A549 (cell line): Measurements from ENCODE around the gene ACADM. TPM values are rescaled to one million over a fixed set of nuclear protein-coding genes. Genes with fewer than 3 reads are reported as not detected.

ENCODE experiments used
- ATAC-seq, 2 experiments: fragments of 200-7000 bp in 1 of 2; fragments of >200 bp in 1 of 2; cut with Nextera tagmentation in 1 of 2; cut with Tn5 transposase in 1 of 2; 3 replicates each; pipeline versions ENCODE4 v1.8.0 to v1.9.1; 2018 to 2020; ENCODE audit warnings: mild to moderate bottlenecking in 1 of 2, moderate library complexity in 1 of 2
- CTCF ChIA-PET: fragments of 300-600 bp; sonication (Branson Sonifier 250); formaldehyde crosslinking; extraction: SDS; loops from one replicate; lab custom pipeline; 2021; ENCODE audit warnings: antibody characterized with exemption, inconsistent platforms; lab: Yijun Ruan, JAX
- POLR2A ChIA-PET: fragments of 350-600 bp; formaldehyde crosslinking; extraction: SDS; loops from one replicate; lab custom pipeline; 2021; ENCODE audit warnings: antibody characterized with exemption, inconsistent platforms; lab: Yijun Ruan, JAX
- DNase-seq, 2 experiments: peaks; one replicate each; pipeline versions ENCODE4 v3.0.0 to v3.0.0-alpha.2; 2011 to 2016; ENCODE audit warnings: low read depth in 1 of 2, low spot score in 1 of 2
- FAIRE-seq: peaks from 2 replicates; lab custom pipeline; 2011; peaks lifted over from hg19 to GRCh38; lab: Jason Lieb, UNC
- H3K27ac ChIP-seq, 2 experiments: fragments of >200 bp; sonication (Bioruptor Twin); formaldehyde crosslinking; 3 replicates each; pipeline ENCODE4 v1.5.1; 2016 to 2017
- H3K4me1 ChIP-seq: fragments of >200 bp; sonication (Bioruptor Twin); formaldehyde crosslinking; 3 replicates; pipeline ENCODE4 v1.6.1; 2016
- H3K4me2 ChIP-seq: fragments of >200 bp; sonication (Bioruptor Twin); formaldehyde crosslinking; 3 replicates; pipeline ENCODE4 v1.6.1; 2016
- H3K4me3 ChIP-seq: fragments of >200 bp; sonication (Bioruptor Twin); formaldehyde crosslinking; 3 replicates; pipeline ENCODE4 v1.5.1; 2016
- H3K9me3 ChIP-seq: fragments of >200 bp; sonication (Bioruptor Twin); formaldehyde crosslinking; 3 replicates; pipeline ENCODE4 v1.6.1; 2016
- CEBPB ChIP-seq, 2 experiments: fragments of >200 bp in 1 of 2; sonication (Bioruptor Twin) in 1 of 2; formaldehyde crosslinking in 1 of 2; IDR thresholded peaks; 2 replicates each; pipeline ENCODE4 v1.6.1; 2012 to 2016
- CHD4 ChIP-seq: fragments of 200-600 bp; sonication (generic); IDR thresholded peaks from 2 replicates; pipeline ENCODE4 v1.6.1; 2016; ENCODE audit warnings: antibody characterized with exemption, mild to moderate bottlenecking, borderline replicate concordance
- ESRRA ChIP-seq: fragments of 150-350 bp; IDR thresholded peaks from 2 replicates; pipeline ENCODE4 v1.6.1; 2014; ENCODE audit warnings: mild to moderate bottlenecking, low read length, borderline replicate concordance
- FOXS1 ChIP-seq: fragments of 250-450 bp; sonication (Bioruptor Pico); IDR thresholded peaks from 2 replicates; pipeline ENCODE4 v1.5.0; 2020; ENCODE audit warnings: mild to moderate bottlenecking, moderate library complexity
- HEYL ChIP-seq: fragments of 250-450 bp; sonication (Bioruptor Pico); IDR thresholded peaks from 2 replicates; pipeline ENCODE4 v1.8.0; 2021; ENCODE audit warnings: mild to moderate bottlenecking, moderate library complexity
- HOXB5 ChIP-seq: fragments of 250-450 bp; sonication (Bioruptor Pico); IDR thresholded peaks from 2 replicates; pipeline ENCODE4 v1.5.0; 2020; ENCODE audit warnings: mild to moderate bottlenecking, moderate library complexity
- KDM5A ChIP-seq: fragments of 200-600 bp; sonication (generic); IDR thresholded peaks from 2 replicates; pipeline ENCODE4 v1.6.1; 2016; ENCODE audit warnings: antibody characterized with exemption, mild to moderate bottlenecking
- MYC ChIP-seq: IDR thresholded peaks from 2 replicates; pipeline ENCODE4 v1.6.1; 2012; ENCODE audit warnings: mild to moderate bottlenecking, inconsistent platforms, low read length, improper control_type of control experiment, borderline replicate concordance
- NR3C1 ChIP-seq: fragments of >200 bp; sonication (Bioruptor Twin); formaldehyde crosslinking; IDR thresholded peaks from 3 replicates; pipeline ENCODE4 v1.6.1; 2017
- POLR2A ChIP-seq: IDR thresholded peaks from 2 replicates; pipeline ENCODE4 v1.6.1; 2012; ENCODE audit warnings: mild to moderate bottlenecking, low read length
- POLR2AphosphoS2 ChIP-seq: conservative IDR thresholded peaks from 2 replicates; pipeline ENCODE4 v1.6.1; 2012; ENCODE audit warnings: low read length, improper control_type of control experiment, inconsistent platforms
- RAD21 ChIP-seq, 2 experiments: fragments of >200 bp in 1 of 2; sonication (Bioruptor Twin) in 1 of 2; formaldehyde crosslinking in 1 of 2; IDR thresholded peaks in 1 of 2; conservative IDR thresholded peaks in 1 of 2; 2 replicates in 1 of 2; 3 replicates in 1 of 2; pipeline ENCODE4 v1.6.1; 2012 to 2018; ENCODE audit warnings: inconsistent platforms in 1 of 2
- RNF2 ChIP-seq: fragments of 200-600 bp; sonication (generic); IDR thresholded peaks from 2 replicates; pipeline ENCODE4 v1.6.1; 2016; ENCODE audit warnings: low read depth, mild to moderate bottlenecking, antibody characterized with exemption, moderate library complexity, borderline replicate concordance
- TFCP2L1 ChIP-seq: fragments of 250-450 bp; sonication (Bioruptor Pico); IDR thresholded peaks from 2 replicates; pipeline ENCODE4 v1.5.0; 2021; ENCODE audit warnings: mild to moderate bottlenecking
- ZNF302 ChIP-seq: fragments of 250-450 bp; sonication (Bioruptor Pico); IDR thresholded peaks from 2 replicates; pipeline ENCODE4 v1.9.0; 2021; ENCODE audit warnings: inconsistent platforms, mild to moderate bottlenecking, moderate library complexity
- WGBS: methylation state at CpG from one replicate; pipeline ENCODE4 v1.1.6; 2017; ENCODE audit errors: missing lambda C conversion rate; 5-methylcytosine and 5-hydroxymethylcytosine counted together
- polyA plus RNA-seq, 4 experiments: library from polyadenylated mRNA; depleted of rRNA in 3 of 4; stranded (reverse); fragments of >200 nt; fragmentation: RNase III in 1 of 4; extraction: RNeasy Plus Mini Kit Qiagen cat#74134 plus additional on column Dnase treatment in 1 of 4; gene quantifications; 2 replicates in 3 of 4; 3 replicates in 1 of 4; pipeline ENCODE4 v1.2.3, GENCODE V29; 2011 to 2017
- TF ChIP-seq, protein P1 (sequence below): fragments of >200 bp; sonication (Bioruptor Twin); formaldehyde crosslinking; IDR thresholded peaks from 3 replicates; pipeline ENCODE4 v1.5.1; 2016
- TF ChIP-seq, protein P2 (sequence below): fragments of 450-650 bp; IDR thresholded peaks from 2 replicates; pipeline ENCODE4 v1.6.1; 2014; ENCODE audit warnings: antibody characterized with exemption
- TF ChIP-seq, protein P3 (sequence below): fragments of 200-600 bp; sonication (generic); IDR thresholded peaks from 2 replicates; pipeline ENCODE4 v1.6.1; 2016; ENCODE audit warnings: antibody characterized with exemption, mild to moderate bottlenecking, moderate library complexity
- TF ChIP-seq, protein P4 (sequence below): fragments of >200 bp; sonication (Bioruptor Twin); formaldehyde crosslinking; IDR thresholded peaks from 2 replicates; pipeline ENCODE4 v1.6.1; 2016

Gene ACADM
- polyA plus RNA-seq, 2 of the 4 experiments (the other 2 are of a cell fraction): 45.1 to 45.4 TPM

DNA sequence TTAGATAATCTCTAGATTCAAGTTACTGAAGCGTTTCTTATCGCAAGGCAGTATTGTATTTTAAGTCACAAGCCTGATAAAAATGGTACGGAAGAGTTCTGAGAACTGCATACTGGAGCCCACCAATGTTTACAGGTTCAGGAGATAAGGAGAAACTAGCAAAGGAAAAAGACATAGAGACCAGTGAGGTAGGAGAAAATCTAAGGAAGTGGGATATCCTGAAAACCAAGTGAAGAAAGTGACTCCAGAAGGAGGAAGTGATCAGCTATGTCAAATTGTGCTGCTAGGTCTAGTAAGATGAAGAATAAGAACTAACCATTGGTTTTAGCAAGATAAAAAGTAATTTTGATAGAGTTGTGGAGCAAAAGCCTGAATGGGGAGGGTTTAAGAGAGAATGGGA, 31.0 kb upstream of the ACADM start:
- TF ChIP-seq RAD21 (conservative IDR thresholded peaks at IDR 0.05 in 1 of 2, IDR thresholded peaks at IDR 0.05 in 1 of 2): no peak
- TF ChIP-seq RNF2: no peak
- TF ChIP-seq HEYL: no peak
- TF ChIP-seq FOXS1 (CRISPR knock-in tag): no peak
- no peak for TF ChIP-seq NR3C1
- no peak for TF ChIP-seq POLR2AphosphoS2
- TF ChIP-seq CHD4: no peak
- TF ChIP-seq MYC: no peak
- TF ChIP-seq ZNF302 (CRISPR knock-in tag): no peak
- TF ChIP-seq KDM5A: no peak
- TF ChIP-seq ESRRA: no peak
- TF ChIP-seq POLR2A: no peak
- TF ChIP-seq TFCP2L1: no peak
- TF ChIP-seq, protein P1, sequence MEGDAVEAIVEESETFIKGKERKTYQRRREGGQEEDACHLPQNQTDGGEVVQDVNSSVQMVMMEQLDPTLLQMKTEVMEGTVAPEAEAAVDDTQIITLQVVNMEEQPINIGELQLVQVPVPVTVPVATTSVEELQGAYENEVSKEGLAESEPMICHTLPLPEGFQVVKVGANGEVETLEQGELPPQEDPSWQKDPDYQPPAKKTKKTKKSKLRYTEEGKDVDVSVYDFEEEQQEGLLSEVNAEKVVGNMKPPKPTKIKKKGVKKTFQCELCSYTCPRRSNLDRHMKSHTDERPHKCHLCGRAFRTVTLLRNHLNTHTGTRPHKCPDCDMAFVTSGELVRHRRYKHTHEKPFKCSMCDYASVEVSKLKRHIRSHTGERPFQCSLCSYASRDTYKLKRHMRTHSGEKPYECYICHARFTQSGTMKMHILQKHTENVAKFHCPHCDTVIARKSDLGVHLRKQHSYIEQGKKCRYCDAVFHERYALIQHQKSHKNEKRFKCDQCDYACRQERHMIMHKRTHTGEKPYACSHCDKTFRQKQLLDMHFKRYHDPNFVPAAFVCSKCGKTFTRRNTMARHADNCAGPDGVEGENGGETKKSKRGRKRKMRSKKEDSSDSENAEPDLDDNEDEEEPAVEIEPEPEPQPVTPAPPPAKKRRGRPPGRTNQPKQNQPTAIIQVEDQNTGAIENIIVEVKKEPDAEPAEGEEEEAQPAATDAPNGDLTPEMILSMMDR: no peak
- Histone ChIP-seq H3K9me3 (no peaks in the 10 kb centered on the region), H3K27ac (no peak overlapping the region), H3K4me1 (no peaks in the 10 kb centered on the region), H3K4me2 (no peak overlapping the region), H3K4me3 (no peak overlapping the region)
- FAIRE-seq (no peak), DNase-seq (no peak), ATAC-seq (no peak)
- POLR2A ChIA-PET: no interaction called here
- WGBS: 28% methylated on average over 3 of the region's 3 CpGs
- CTCF ChIA-PET: no interaction called here

DNA sequence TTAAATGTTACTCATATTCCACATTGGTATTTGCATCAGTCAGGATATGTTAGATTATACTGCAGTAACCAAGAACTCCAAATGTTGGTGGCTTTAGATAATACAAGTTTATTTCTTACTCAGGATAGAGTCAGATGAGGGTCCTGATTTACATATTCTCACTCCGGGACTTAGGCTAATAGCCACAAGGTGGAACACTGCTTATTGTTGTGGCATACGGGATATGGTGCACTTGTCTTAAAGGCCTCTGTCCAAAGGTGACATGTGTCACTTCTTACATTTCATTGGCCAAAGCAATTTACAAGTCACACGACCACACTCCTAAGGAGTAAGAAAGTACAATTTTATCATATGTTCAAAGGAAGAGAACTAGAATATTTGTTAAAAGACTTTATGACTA, 28.5 kb upstream of the ACADM start:
- FAIRE-seq (no peak), DNase-seq (no peak), ATAC-seq (no peak)
- Histone ChIP-seq H3K4me3 (no peak overlapping the region), H3K4me2 (no peak overlapping the region), H3K27ac (no peak overlapping the region), H3K9me3 (no peaks in the 10 kb centered on the region), H3K4me1 (no peaks in the 10 kb centered on the region)
- TF ChIP-seq, protein P1: no peak
- TF ChIP-seq, protein P2, sequence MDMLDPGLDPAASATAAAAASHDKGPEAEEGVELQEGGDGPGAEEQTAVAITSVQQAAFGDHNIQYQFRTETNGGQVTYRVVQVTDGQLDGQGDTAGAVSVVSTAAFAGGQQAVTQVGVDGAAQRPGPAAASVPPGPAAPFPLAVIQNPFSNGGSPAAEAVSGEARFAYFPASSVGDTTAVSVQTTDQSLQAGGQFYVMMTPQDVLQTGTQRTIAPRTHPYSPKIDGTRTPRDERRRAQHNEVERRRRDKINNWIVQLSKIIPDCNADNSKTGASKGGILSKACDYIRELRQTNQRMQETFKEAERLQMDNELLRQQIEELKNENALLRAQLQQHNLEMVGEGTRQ: no peak
- TF ChIP-seq HOXB5 (CRISPR knock-in tag) (no peak), ESRRA (no peak), KDM5A (no peak), MYC (no peak), CEBPB (IDR thresholded peaks at IDR 0.05) (no peak), ZNF302 (CRISPR knock-in tag) (no peak), RNF2 (no peak)
- TF ChIP-seq, protein P3, sequence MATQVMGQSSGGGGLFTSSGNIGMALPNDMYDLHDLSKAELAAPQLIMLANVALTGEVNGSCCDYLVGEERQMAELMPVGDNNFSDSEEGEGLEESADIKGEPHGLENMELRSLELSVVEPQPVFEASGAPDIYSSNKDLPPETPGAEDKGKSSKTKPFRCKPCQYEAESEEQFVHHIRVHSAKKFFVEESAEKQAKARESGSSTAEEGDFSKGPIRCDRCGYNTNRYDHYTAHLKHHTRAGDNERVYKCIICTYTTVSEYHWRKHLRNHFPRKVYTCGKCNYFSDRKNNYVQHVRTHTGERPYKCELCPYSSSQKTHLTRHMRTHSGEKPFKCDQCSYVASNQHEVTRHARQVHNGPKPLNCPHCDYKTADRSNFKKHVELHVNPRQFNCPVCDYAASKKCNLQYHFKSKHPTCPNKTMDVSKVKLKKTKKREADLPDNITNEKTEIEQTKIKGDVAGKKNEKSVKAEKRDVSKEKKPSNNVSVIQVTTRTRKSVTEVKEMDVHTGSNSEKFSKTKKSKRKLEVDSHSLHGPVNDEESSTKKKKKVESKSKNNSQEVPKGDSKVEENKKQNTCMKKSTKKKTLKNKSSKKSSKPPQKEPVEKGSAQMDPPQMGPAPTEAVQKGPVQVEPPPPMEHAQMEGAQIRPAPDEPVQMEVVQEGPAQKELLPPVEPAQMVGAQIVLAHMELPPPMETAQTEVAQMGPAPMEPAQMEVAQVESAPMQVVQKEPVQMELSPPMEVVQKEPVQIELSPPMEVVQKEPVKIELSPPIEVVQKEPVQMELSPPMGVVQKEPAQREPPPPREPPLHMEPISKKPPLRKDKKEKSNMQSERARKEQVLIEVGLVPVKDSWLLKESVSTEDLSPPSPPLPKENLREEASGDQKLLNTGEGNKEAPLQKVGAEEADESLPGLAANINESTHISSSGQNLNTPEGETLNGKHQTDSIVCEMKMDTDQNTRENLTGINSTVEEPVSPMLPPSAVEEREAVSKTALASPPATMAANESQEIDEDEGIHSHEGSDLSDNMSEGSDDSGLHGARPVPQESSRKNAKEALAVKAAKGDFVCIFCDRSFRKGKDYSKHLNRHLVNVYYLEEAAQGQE: no peak
- TF ChIP-seq, protein P4, sequence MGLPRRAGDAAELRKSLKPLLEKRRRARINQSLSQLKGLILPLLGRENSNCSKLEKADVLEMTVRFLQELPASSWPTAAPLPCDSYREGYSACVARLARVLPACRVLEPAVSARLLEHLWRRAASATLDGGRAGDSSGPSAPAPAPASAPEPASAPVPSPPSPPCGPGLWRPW: no peak
- WGBS: 30% methylated on average over 3 of the region's 3 CpGs
- POLR2A ChIA-PET: no interaction called here
- CTCF ChIA-PET: no interaction called here
